Mucosa of descending colon (tissue), 3 donors: ENCODE results near the gene RXRA. TPM values are rescaled to one million over a fixed set of nuclear protein-coding genes. Genes with fewer than 3 reads are reported as not detected.

Source experiments
- ATAC-seq: fragments of 200-7000 bp; cut with Tn5 transposase; one replicate; pipeline ENCODE4 v1.9.1; 2020; ENCODE audit warnings: mild to moderate bottlenecking, moderate library complexity
- DNase-seq, 3 donors: peaks; one replicate each; pipeline ENCODE4 v3.0.0-alpha.2; 2020
- H3K36me3 ChIP-seq: fragments of 200-600 bp; one replicate; pipeline ENCODE4 v1.8.0; 2021; ENCODE audit warnings: low read depth, mild to moderate bottlenecking
- H3K4me1 ChIP-seq: fragments of 200-600 bp; one replicate; pipeline ENCODE4 v1.8.0; 2021; ENCODE audit warnings: low read depth, mild to moderate bottlenecking
- H3K4me3 ChIP-seq: fragments of 200-600 bp; one replicate; pipeline ENCODE4 v1.8.0; 2021; ENCODE audit warnings: mild to moderate bottlenecking
- H3K9me3 ChIP-seq: fragments of 200-600 bp; one replicate; pipeline ENCODE4 v1.8.0; 2021; ENCODE audit warnings: mild to moderate bottlenecking
- intact Hi-C, 2 donors: fragments of 100-400 bp; cut with DNase I in 1 of 2; cut with micrococcal nuclease in 1 of 2; formaldehyde crosslinking; loops; one replicate each; pipeline versions ENCODE4 v1.11.0 to v1.11.1; 2022; cut with DNase I, micrococcal nuclease
- total RNA-seq, 3 donors: library from RNA; stranded (reverse); fragmentation: NEBNext Ultra II Directional in 2 of 3; extraction: Animal tissue kit (Norgen Biotek cat#: 25700) in 2 of 3; gene quantifications; one replicate each; pipeline versions ENCODE4 v1.2.1 to v1.2.4, GENCODE V29; 2021 to 2023
- TF ChIP-seq, protein P1 (sequence below): fragments of 200-600 bp; IDR thresholded peaks from one replicate; pipeline ENCODE4 v1.8.0; 2022; ENCODE audit warnings: antibody characterized with exemption, mild to moderate bottlenecking
- donor health status: DM: no; HTN: no; CAD: no; lungs with moderate emphysema.
- donor health status: DM: no; HTN: no; CAD: no.
- donor health status: DM: no; HTN: yes; CAD: no.

The RXRA gene
- total RNA-seq, 3 donors from 2014 or later = 75.2 to 101 (median 85.3) TPM

DNA sequence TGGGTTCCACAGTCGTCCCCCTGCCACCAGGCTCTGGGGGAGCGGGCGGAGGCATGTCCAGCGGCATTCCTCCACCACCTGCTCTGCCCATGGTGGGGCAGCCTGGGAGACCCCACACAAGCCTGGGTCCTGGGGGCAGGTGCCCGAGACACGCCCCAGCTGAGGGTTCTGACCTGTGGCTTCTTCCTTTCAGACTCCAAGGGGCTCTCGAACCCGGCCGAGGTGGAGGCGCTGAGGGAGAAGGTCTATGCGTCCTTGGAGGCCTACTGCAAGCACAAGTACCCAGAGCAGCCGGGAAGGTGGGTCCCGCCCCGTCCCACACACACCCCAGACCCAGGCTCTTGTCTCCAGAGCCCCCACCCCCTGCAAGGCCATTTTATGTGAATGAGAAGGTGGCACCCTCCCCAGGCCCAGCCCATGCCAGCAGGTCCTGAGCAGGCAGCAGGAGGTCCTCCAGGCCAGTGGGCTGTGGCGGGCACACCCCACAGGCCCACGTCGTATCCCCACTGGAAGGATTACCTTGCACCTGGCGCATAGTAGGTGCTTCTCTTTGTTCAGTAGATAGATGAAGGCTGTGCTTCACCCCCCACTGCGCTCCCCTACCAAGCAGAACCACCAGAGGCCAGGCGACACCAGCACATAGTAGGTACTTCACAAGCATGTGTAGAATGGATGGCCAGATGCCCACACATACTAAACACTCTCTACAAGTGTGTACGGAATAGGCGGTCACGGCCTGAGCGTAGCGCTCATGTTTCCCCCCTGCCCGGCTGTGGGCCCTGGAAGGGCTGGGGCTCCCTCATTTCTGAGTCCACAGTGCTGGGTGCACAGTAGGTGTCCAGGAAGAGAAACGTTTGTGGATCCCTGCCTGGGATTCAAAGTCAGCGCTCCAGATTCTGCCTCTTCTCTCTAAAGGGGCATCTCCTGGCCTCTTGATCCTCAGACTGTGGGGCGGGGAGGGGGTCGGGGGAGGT, 107.9 kb downstream of the RXRA start:
- peaks cover 8% of the 10 kb centered on the region for H3K4me1 ChIP-seq

DNA sequence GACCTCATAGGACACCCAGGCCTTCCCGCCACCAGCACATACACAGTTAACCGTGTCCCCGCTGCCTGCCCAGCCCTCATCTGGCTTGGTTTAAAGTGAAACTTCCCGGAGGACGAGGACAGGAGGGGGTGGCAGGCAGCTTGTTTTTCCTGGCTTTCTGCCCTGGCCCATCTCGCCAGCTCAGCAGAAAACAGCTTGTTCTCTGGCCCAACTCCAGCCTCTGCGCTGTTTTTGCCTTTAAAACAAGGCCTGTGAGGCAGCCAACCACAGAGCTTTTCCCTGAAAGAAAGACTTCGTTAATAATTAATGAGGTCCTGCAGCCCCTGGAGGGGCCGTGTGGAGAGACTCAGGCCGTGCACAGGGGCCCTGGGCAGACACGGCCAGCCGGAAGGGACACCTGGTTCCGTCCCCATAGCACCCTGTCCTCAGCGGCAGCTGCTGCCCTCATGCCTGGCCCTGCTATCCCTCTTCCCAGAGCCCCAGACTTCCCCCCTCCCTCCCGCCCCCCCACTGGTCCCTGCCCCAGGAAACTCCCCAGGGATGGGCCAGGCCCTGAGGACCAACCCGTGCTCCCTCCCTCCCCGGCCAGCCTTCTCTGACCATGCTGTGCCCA, 108.7 kb downstream of the RXRA start:
- DNase-seq (peak; percentile 86 to 92 (median 90)), ATAC-seq (peak; percentile 85)
- TF ChIP-seq, protein P1, sequence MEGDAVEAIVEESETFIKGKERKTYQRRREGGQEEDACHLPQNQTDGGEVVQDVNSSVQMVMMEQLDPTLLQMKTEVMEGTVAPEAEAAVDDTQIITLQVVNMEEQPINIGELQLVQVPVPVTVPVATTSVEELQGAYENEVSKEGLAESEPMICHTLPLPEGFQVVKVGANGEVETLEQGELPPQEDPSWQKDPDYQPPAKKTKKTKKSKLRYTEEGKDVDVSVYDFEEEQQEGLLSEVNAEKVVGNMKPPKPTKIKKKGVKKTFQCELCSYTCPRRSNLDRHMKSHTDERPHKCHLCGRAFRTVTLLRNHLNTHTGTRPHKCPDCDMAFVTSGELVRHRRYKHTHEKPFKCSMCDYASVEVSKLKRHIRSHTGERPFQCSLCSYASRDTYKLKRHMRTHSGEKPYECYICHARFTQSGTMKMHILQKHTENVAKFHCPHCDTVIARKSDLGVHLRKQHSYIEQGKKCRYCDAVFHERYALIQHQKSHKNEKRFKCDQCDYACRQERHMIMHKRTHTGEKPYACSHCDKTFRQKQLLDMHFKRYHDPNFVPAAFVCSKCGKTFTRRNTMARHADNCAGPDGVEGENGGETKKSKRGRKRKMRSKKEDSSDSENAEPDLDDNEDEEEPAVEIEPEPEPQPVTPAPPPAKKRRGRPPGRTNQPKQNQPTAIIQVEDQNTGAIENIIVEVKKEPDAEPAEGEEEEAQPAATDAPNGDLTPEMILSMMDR = no peak
- Histone ChIP-seq H3K4me3 (no peak overlapping the region), H3K4me1 (peaks cover 8% of the 10 kb centered on the region), H3K36me3 (no peaks in the 10 kb centered on the region), H3K9me3 (no peaks in the 10 kb centered on the region)
- intact Hi-C loops = no loop called here

More for the DNA sequence above, 107.9 kb downstream of the RXRA start:
- Histone ChIP-seq H3K36me3 (no peaks in the 10 kb centered on the region), H3K9me3 (no peaks in the 10 kb centered on the region), H3K4me3 (no peak overlapping the region)
- no peak for DNase-seq
- ATAC-seq = peak; percentile 3
- intact Hi-C loops = no loop called here
- TF ChIP-seq, protein P1 = no peak

DNA sequence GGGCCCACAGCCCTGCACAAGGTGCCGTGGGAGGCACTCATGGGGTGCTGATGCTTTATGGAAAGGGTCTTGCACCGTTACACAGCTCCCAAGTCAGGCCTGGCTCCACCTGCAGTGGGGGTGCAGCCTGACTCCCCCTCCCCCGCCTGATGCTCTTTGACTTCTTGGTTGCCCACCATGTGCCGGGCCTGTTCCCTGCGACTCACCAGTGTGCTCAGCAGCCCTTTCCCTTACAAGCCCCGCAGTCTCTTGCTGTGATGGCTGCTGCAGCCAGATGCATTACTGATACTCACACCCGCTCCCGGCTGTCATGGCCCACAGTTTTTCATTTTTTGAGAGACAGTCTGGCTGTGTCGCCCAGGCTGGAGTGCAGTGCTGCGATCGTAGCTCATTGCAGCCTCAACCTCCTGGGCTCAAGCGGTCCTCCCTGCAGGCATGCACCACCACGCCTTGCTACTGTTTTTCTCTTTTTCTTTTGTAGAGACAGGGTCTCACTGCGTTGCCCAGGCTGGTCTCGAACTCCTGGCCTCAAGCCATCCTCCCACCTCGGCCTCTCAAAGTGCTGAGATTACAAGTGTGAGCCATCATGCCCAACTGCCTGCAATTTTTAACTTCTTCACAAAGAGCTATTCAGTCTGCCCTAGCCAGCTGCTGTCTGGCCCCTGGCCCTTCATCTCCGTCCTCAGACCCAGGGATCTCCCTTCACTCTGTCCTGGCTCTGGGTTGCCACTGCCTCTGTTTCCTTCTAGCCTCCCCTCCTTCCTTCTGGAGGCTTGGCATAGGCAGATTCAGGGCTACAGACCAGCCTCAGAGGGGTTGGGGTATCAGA, 109.5 kb downstream of the RXRA start:
- TF ChIP-seq, protein P1 = no peak
- ATAC-seq = no peak
- H3K4me3 ChIP-seq = no peak overlapping the region
- intact Hi-C loops = no loop called here
- no peaks in the 10 kb centered on the region for H3K36me3 ChIP-seq
- peaks cover 8% of the 10 kb centered on the region for H3K4me1 ChIP-seq
- DNase-seq = no peak
- H3K9me3 ChIP-seq = no peaks in the 10 kb centered on the region

DNA sequence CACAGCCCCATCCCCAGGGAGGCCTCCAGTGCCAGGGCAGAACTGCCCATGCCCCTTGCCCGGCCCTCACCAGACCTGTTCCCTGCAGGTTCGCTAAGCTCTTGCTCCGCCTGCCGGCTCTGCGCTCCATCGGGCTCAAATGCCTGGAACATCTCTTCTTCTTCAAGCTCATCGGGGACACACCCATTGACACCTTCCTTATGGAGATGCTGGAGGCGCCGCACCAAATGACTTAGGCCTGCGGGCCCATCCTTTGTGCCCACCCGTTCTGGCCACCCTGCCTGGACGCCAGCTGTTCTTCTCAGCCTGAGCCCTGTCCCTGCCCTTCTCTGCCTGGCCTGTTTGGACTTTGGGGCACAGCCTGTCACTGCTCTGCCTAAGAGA, 110.1 kb downstream of the RXRA start:
- intact Hi-C loops = no loop called here
- no peaks in the 10 kb centered on the region for H3K36me3 ChIP-seq
- no peaks in the 10 kb centered on the region for H3K9me3 ChIP-seq
- ATAC-seq (no peak), DNase-seq (no peak)
- H3K4me3 ChIP-seq = no peak overlapping the region
- H3K4me1 ChIP-seq = peaks cover 8% of the 10 kb centered on the region
- TF ChIP-seq, protein P1 = no peak

DNA sequence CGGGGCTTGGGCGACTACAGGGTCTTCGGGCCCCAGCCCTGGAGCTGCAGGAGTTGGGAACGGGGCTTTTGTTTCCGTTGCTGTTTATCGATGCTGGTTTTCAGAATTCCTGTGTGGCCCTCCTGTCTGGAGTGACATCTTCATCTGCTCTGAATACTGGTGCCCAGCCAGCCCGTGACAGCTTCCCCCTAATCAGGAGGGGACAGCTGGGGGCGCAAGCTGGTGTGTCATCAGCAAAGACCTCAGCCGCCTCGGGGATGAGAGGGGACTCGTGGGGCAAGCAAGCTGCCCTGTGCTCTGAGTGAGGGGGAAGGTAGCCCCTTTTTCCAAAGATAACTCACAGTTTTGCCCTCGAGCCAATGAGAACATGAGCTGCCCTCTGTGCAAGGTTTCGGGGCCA, 110.7 kb downstream of the RXRA start:
- peaks cover 8% of the 10 kb centered on the region for H3K4me1 ChIP-seq
- DNase-seq (no peak), ATAC-seq (no peak)
- TF ChIP-seq, protein P1 = no peak
- no peaks in the 10 kb centered on the region for H3K36me3 ChIP-seq
- H3K9me3 ChIP-seq = no peaks in the 10 kb centered on the region
- intact Hi-C loops = no loop called here
- no peak overlapping the region for H3K4me3 ChIP-seq
